8988T (cell line): ENCODE results near the gene TRIB2.
"Not testable (repeated sequence)": the region's sequence is repeated elsewhere in the genome, so short reads cannot be mapped to it uniquely, and the experiment has no call there.

Experiments used
- DNase-seq: peaks from one replicate; pipeline ENCODE4 v3.0.0; 2011

The TRIB2 gene

DNA sequence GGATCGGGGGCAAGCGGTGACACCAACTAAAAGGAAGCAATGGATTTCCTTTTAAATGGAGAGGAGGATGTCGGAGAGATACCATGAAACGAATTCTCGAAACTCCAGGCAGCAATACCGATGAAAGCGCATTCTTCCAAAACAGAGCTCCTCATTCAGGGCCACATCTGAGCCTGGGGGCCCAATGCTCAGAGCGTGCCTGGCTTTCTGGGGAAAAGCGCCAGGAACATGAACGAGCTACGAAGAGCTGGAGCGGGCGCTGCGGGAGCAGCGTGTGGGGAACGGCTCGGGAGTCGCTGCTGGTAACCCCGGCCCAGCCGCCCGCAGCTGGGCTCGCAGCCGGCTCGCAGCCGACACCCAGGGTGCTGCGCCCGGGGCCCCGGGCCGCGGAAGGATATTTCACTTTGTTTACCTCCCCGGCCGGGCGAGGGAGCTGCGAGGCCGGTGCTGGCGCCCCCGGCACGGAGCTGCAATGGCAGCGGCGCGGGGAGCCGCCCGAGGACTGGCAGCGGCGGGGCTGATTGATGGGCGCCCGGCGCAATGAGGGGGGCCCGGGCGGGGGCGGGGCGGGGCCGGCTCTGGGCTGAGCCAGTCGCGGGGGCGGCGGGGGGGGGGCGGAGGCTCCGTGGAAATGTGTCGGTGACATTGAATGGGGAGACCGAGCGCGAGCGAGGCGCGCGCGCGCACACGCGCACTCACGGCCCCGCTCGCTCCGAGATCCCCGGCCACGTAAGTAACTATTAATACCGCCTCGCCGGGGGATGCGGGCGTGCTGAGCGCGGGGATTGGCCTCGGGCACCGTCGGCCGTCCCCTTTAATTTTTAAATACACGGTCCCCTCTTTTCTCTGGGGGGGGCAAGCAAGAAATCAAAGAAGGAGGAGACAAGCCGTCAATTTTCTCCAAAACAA lies at the start of gene TRIB2:
Gene TRIB2, plus strand, starts transcription at position 655 of the 909 bp plus-strand sequence. CDS start 1,372 bp downstream, outside the sequence.
- DNase-seq, result peak; percentile 87

DNA sequence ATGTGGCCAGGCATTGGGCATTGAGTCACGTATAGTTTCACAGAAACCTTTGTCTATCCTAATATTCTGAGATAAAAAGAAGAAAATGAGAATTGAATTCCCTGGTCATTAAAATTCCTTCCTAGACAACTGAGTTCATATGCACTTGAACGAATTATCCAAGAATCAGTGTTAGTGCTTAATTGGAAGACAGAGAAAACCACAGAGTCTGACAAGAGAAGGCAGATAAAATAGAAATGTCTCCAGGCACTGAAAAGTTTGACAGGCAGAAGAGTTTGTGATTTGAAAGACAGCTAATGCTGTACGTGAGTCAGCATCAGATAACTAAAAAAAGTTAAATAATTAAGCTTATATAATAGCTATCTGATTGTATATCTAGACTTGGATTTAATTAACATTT lies 47.7 kb upstream of the TRIB2 start:
- DNase-seq, result no peak

DNA sequence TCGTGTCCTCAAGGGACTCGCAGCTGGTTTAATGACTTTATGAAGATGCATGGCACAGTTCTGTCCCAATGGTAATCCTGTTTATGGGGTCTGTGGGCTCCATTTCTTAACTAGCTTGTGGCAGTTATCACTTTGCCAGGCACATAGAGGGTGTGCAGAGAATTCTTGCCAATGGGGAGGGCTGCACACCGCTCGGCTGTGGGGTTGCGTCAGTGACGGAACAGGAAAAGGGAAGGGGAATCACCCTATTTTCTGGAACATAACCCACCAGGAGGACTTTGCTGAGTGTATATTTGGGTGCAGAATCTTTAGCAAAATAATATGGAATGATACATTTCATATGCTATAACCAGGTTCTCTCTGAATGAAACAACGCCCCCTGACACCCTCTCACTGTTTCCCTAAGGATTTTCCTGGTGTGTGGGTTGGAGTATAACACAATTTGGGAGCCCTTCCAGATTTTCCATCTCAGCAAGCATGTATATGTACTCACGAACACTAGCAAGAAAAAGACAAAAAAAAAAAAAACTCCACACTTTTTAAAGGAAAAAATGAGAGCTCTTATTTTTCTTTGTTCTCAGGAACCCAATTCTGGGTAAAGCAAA lies 43.9 kb upstream of the TRIB2 start:
- no peak for DNase-seq

DNA sequence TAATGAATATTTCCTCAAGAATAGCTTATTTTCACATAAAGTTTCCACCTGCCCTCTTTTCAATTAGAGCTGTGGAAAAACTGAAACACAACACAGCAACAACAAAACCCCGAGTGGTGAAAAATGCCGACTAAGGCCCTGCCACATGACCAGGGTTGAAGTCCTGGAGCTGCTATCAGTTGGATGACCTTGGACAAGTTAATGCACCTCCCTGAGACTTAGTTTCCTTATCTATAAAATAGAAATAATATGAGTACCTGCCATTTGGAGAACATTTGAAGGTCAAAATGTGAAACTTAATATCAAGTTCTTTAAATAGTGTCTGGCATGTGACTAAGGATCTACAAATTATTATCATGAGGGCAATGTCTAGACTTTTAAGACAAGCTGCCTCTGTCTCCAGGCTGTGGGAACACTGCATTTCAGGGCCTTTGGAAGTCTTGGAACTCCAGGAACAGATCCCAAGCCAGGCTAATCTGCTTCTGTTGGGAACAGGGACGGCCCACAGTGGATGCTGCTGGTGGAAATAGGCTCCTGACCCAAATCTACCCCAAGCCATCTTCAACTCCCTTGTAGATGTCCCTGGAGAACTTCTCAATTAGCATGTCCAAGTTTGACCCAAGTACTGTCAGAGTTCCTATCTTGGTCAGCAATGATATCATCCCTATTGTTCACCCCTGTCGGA lies 42.0 kb upstream of the TRIB2 start:
- DNase-seq, result no peak

GRCh38 chr2:12675352-12675795 lies 41.4 kb upstream of the TRIB2 start:
- no peak for DNase-seq

DNA sequence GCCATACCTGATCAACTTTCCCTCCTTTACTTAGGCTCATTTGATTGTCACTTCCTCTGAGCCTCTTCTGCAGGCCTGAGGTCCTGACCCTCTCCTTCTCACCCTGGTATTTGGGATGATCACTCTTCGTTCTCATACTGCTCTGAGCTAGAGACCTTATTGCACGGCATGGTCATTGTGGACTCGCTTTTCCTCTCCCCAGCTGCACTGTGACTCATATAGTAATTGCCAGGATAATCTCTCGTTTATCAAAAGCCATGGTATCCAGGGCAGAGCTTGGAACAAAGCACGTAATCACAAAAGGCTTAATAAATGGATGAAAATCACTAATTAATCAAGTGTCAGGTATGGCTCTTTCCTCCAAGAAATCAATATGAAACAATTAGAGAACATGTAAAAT lies 40.9 kb upstream of the TRIB2 start:
- DNase-seq, result no peak

DNA sequence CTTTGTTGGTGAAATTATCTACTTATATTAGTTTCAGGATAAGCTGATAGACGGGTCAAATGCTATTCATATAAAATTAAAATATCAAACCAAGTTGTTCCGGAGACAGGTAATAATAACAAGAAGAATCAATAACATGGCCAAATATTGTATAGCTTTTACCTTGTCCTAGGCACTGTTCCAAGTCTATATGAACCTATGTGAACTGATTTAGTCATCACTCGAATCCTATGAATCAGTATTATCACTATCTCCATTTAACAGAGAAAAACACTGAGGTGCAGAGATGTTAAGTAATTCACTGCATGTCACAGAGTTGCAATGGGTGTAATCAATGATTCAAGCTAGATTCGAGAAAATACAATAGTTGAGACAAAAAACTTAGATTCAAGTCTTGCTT lies 40.0 kb upstream of the TRIB2 start:
- no peak for DNase-seq

DNA sequence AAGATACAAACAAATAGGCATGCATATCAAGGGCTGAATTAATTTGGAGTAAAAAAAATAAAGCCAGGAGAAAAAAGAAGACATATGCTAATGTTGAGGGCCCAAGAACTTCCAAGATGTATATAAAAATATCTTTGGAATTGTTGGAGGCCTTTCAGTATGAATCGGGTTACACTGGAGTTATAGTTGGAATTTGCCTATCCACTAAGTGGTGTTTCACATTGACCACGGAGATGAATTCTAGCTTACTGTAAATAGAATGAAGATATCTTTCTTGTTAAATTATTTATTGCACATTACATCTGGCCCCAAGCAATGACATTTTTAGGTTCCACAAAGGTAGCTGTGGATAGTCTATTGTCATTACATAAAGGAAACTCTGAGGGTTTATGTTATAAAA lies 38.5 kb upstream of the TRIB2 start:
- DNase-seq, result no peak

DNA sequence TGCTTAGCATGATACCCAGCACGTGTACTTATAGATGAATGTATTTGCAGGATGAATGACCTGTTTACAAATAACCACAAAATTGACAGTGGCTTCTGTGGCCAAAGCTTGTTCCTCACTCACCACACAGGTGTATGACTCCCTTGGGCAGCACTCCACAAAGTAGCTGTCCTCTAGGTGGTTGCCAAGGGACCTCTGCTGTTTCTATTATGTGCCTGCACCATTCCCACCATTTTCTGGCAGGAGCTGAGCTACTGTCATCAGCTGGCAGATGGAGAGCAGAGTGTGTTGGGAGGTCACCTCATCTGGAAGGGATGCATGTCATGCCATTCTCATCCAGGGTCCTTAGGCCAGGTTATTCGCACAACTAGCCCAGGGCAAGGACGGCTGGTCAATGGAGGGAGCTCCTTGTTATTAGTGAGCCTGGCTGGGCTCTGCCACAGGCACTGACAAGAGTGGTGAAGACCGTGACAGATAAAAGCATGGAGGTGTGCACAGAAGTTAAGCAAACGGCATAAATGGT lies 37.1 kb upstream of the TRIB2 start:
- DNase-seq, result no peak

DNA sequence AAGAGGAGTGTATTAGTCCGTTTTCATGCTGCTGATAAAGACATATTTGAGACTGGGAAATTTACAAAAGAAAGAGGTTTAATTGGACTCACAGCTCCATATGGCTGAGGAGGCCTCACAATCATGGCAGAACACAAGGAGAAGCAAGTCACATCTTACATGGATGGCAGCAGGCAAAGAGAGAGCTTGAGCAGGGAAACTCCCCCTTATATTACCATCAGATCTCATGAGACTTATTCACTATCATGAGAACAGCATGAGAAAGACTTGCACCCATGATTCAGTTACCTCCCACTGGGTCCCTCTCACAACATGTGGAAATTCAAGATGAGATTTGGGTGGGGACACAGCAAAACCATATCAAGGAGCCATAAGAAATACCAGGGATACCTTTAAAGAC lies 36.6 kb upstream of the TRIB2 start:
- DNase-seq, result not testable (repeated sequence)

DNA sequence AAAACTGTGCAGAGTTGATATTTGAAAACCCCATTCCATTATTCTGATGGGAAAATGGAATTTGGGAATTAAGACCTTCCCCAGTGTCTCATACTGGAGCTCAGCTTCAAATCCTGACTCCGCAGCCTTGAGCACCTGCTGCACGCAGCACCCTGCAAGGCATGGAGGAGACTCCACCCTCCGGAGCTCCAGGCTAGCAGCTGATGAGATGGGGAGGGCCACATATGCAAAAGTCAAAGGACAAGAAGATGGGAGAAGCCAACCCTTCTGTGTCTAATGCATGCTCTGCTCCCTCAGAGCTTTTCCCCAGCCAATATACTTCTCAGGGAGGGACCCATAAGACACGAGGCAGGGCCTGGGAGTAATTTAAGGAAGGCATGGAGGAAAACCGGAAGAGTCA lies 34.7 kb upstream of the TRIB2 start:
- DNase-seq, result no peak

- no peak for DNase-seq
Measured at GRCh38 chr2:12683457-12684100, 33.2 kb upstream of the TRIB2 start.

GRCh38 chr2:12684471-12684936 lies 32.2 kb upstream of the TRIB2 start:
- DNase-seq, result no peak

DNA sequence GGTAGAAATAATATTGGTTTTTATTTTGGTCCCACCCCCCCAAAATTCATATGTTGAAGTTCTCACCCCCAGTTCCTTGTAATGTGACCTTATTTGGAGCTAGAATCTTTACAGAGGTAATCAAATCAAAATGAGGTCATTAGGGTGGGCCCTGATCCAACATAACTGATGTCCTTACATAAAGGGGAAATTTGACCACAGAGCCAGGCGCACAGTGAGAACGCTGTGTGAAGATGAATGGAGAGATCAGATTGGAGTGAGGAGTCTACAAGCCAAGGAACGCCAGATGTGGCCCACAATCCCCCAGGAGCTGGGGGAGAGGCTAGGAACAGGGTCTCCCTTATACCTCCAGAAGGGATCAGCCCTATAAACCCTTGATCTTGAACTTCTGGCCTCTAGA lies 31.6 kb upstream of the TRIB2 start:
- DNase-seq, result no peak

- no peak for DNase-seq
Measured at GRCh38 chr2:12685956-12686355, 30.8 kb upstream of the TRIB2 start.

DNA sequence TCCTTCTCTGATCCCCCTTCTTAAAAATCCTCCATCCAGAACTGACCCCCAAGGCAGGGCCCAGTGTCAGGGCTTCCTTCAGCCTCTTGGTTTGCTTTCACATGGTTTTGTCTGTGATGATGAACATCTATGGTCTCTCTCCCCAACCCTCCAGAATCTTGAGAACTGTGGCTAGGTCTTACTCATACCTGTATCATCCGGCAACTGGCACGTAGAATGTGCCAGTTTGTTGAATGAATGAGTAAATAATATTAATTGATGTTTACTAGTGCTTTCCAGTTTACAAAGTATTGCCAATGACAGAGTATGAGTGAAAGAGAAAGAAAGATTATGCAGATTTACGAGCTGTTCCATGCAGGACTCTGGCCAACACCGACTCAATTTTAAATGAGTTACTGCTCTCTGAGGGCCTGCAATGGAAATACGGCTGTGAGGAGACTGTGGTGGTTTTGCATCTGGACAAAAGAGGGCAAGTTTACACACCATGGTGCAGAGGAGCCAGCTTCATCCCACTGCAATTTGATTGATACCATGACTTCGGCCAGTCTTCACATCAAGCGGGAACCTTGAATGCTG lies 29.9 kb upstream of the TRIB2 start:
- DNase-seq, result no peak

GRCh38 chr2:12688091-12688490 lies 28.6 kb upstream of the TRIB2 start:
- no peak for DNase-seq

DNA sequence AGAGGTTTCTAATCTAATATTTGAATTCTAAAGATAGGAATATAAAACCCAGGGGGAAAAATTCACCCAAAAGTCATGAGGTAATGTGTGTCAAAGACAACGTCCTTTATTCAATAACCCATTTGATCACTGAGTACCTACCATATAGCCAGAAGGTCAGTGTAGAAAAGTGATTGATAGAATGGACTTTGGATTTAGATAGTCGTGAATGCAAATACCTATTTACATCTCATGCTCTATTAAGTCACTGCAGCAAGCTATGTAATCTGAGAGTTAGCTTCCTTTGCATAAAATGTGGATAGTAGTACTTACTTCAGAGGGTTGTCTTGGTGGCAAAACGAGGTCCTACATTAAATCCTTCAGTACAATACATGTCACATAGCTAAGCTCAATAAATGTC lies 27.8 kb upstream of the TRIB2 start:
- DNase-seq, result no peak

DNA sequence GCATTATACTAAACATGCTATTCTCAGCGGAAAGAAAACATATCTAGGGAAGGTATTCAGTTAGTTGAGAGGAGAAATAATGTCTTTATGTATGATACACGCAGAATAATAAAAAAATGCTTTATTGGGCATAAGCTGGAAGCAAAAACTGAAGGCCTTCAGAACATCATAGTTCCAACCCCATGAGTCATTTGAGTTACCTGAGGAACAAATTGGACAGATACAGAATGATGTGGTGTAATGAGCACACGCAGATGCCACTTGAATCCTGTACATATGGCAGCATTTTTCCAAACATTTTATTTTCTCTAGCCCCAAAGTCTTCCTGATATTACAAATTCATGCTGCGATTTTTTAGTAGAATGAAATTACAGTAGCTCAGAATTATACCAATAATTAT lies 23.2 kb upstream of the TRIB2 start:
- DNase-seq, result no peak

- DNase-seq, result no peak
Measured at GRCh38 chr2:12694990-12695774, 21.6 kb upstream of the TRIB2 start.

GRCh38 chr2:12697617-12698016 lies 19.1 kb upstream of the TRIB2 start:
- no peak for DNase-seq

- DNase-seq, result no peak
Measured at GRCh38 chr2:12700989-12701388, 15.7 kb upstream of the TRIB2 start.
